Adrenal gland (tissue), 12 donors: ENCODE data around the gene CHP1. TPM values are rescaled to one million over a fixed set of nuclear protein-coding genes. Genes with fewer than 3 reads are reported as not detected.
"Not testable (repeated sequence)": the region's sequence is repeated elsewhere in the genome, so short reads cannot be mapped to it uniquely, and the experiment has no call there.

Source experiments
- DNase-seq, 7 donors: peaks; one replicate each; pipeline ENCODE4 v3.0.0-alpha.2; 2019 to 2020
- H3K27ac ChIP-seq, 5 donors: fragments of 200-600 bp; sonication (generic) in 4 of 5; 1 replicate in 3 of 5; 2 replicates in 2 of 5; pipeline versions ENCODE4 v1.5.1 to v1.8.0; 2016 to 2020; ENCODE audit warnings: mild to moderate bottlenecking in 1 of 5
- H3K27me3 ChIP-seq: fragments of 200-600 bp; 2 replicates; pipeline ENCODE4 v1.8.0; 2021
- H3K36me3 ChIP-seq, 2 donors: fragments of 200-600 bp; replicated peaks in 1 of 2; 1 replicate in 1 of 2; 2 replicates in 1 of 2; pipeline versions ENCODE4 v1.5.1 to v1.8.0; 2018 to 2022
- H3K4me1 ChIP-seq, 2 donors: fragments of 200-600 bp; replicated peaks in 1 of 2; 1 replicate in 1 of 2; 2 replicates in 1 of 2; pipeline versions ENCODE4 v1.5.1 to v1.8.0; 2018 to 2021
- H3K4me3 ChIP-seq, 4 donors: fragments of 200-600 bp; sonication (generic) in 3 of 4; one replicate each; pipeline ENCODE4 v1.5.1; 2016 to 2018
- H3K9me3 ChIP-seq, 3 donors: fragments of 200-600 bp; sonication (generic) in 1 of 3; replicated peaks in 1 of 3; 1 replicate in 2 of 3; 2 replicates in 1 of 3; pipeline versions ENCODE4 v1.5.1 to v1.8.0; 2016 to 2021
- POLR2A ChIP-seq, 2 donors: fragments of 450-650 bp; IDR thresholded peaks; one replicate each; pipeline ENCODE4 v1.6.1; 2017; ENCODE audit warnings: antibody characterized with exemption in 2 of 2, mild to moderate bottlenecking in 2 of 2, moderate library complexity in 1 of 2
- WGBS, 4 donors: extraction: QIAGEN DNeasy Blood & Tissue Kit in 2 of 4; methylation state at CpG; one replicate each; pipeline versions ENCODE4 v1.1.5 to v1.1.7; 2013 to 2017; 5-methylcytosine and 5-hydroxymethylcytosine counted together
- intact Hi-C, 2 donors: fragments of 100-400 bp; cut with DNase I; formaldehyde crosslinking; loops; one replicate each; pipeline versions ENCODE4 v1.14.1 to v1.15.0; 2022 to 2023
- polyA plus RNA-seq, 3 donors: library from polyadenylated mRNA; stranded (reverse); fragments of 200-250 nt in 2 of 3; fragments of 350-450 nt in 1 of 3; fragmentation: Illumina TruSeq in 1 of 3; extraction: RNeasy Lipid Tissue Mini Kit (QIAGEN cat#74804) in 1 of 3; gene quantifications; one replicate each; pipeline ENCODE4 v1.2.3, GENCODE V29; 2013 to 2014
- total RNA-seq, 9 donors: library from RNA; depleted of rRNA in 4 of 9; stranded (reverse); fragments of >200 nt in 4 of 9; fragments of 120-200 nt in 1 of 9; fragmentation: NEBNext Ultra II Directional in 1 of 9; extraction: Animal tissue kit (Norgen Biotek cat#: 25700) in 1 of 9; gene quantifications; one replicate each; pipeline versions ENCODE4 v1.1.0 to v1.2.4, GENCODE V29; 2013 to 2023
- TF ChIP-seq, protein P1 (sequence below), 6 experiments: fragments of 450-650 bp in 4 of 6; fragments of 200-600 bp in 2 of 6; sonication (generic) in 1 of 6; IDR thresholded peaks; 1 replicate in 5 of 6; 2 replicates in 1 of 6; pipeline versions ENCODE4 v1.5.1 to v1.8.0; 2016 to 2021; ENCODE audit warnings: antibody characterized with exemption in 6 of 6, mild to moderate bottlenecking in 2 of 6, moderate library complexity in 1 of 6
- donor health status: healthy with polysubstance abuse.
- donor health status: Bipolar disorder and iron deficiency.
- donor health status: DM: yes; HTN: yes; CAD: no.
- donor health status: DM: no; HTN: no; CAD: no.
- donor health status: DM: no; HTN: no; CAD: no.
- donor health status: DM: yes; HTN: yes; CAD: no.

Gene CHP1
- total and polyA plus RNA-seq, 12 donors = 39.7 to 387 (median 165) TPM

DNA sequence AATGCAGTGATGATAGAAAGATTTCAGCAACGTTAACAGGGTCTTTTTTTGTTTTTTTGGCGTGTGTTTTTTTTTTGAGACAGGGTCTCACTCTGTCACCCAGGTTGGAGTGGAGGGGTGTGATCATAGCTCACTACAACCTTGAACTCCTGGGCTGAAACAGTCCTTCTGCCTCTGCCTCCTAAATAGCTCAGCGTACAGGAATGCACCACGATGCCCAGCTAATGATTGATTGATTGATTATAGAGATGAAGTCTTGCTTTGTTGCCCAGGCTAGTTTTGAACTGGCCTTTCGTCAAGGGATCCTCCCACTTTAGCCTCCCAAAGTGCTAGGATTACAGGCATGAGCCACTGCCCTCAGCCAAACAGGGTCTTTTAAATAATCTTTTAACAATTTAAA lies 7.0 kb downstream of the CHP1 start:
- 32 to 71% (median 49%) methylated on average over 4 to 5 of the region's 5 CpGs for WGBS, 4 donors
- no peaks in the 10 kb centered on the region for H3K9me3 ChIP-seq

GRCh38 chr15:41241221-41241964 lies 10.3 kb downstream of the CHP1 start:
- Histone ChIP-seq H3K9me3 (no peaks in the 10 kb centered on the region), H3K4me1 (no peaks in the 10 kb centered on the region), H3K36me3 (peaks cover 0 to 16% of the 10 kb centered on the region in 2 donors), H3K4me3 (no peak overlapping the region), H3K27ac (no peak overlapping the region), H3K27me3 (no peaks in the 10 kb centered on the region)
- 77 to 86% (median 85%) methylated on average over 6 of the region's 6 CpGs for WGBS, 4 donors
- DNase-seq = peak in 3 of 7 donors; percentile 25 to 63 (median 48)
- intact Hi-C loops = no loop called here
- TF ChIP-seq, protein P1, sequence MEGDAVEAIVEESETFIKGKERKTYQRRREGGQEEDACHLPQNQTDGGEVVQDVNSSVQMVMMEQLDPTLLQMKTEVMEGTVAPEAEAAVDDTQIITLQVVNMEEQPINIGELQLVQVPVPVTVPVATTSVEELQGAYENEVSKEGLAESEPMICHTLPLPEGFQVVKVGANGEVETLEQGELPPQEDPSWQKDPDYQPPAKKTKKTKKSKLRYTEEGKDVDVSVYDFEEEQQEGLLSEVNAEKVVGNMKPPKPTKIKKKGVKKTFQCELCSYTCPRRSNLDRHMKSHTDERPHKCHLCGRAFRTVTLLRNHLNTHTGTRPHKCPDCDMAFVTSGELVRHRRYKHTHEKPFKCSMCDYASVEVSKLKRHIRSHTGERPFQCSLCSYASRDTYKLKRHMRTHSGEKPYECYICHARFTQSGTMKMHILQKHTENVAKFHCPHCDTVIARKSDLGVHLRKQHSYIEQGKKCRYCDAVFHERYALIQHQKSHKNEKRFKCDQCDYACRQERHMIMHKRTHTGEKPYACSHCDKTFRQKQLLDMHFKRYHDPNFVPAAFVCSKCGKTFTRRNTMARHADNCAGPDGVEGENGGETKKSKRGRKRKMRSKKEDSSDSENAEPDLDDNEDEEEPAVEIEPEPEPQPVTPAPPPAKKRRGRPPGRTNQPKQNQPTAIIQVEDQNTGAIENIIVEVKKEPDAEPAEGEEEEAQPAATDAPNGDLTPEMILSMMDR (IDR thresholded peaks at IDR 0.05) = no peak
- no peak for TF ChIP-seq POLR2A (IDR thresholded peaks at IDR 0.05)

More for the DNA sequence above, 7.0 kb downstream of the CHP1 start:
- H3K27ac ChIP-seq = no peak overlapping the region
- H3K4me3 ChIP-seq = no peak overlapping the region
- peak in 1 of 7 donors; percentile 43 for DNase-seq
- peaks cover 4 to 12% of the 10 kb centered on the region in 2 donors for H3K4me1 ChIP-seq
- TF ChIP-seq, protein P1 (IDR thresholded peaks at IDR 0.05) = no peak
- TF ChIP-seq POLR2A (IDR thresholded peaks at IDR 0.05) = no peak
- H3K36me3 ChIP-seq = no peaks in the 10 kb centered on the region
- H3K27me3 ChIP-seq = no peaks in the 10 kb centered on the region
- intact Hi-C loops = loop anchor here in 1 of 2 donors (10.0 kb wide), 1 partner anchor 47 kb away; no protein-coding TSS in a partner anchor

DNA sequence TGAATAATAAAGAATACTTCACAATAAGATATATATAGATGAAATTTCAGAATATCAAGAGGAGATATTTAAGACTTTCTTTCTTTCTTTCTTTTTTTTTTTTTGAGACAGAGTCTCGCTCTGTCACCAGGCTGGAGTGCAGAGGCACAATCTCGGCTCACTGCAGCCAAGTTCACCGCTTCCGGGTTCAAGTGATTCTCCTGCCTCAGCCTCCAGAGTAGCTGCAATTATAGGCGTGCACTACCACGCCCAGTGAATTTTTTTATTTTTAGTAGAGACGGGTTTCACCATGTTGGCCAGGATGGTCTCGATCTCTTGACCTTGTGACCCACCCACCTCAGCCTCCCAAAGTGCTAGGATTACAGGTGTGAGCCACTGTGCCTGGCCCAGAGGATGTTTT lies 19.7 kb downstream of the CHP1 start:
- H3K27me3 ChIP-seq, intact Hi-C loops, H3K4me1 ChIP-seq, H3K4me3 ChIP-seq, H3K9me3 ChIP-seq: not testable (repeated sequence)
- peak overlapping the region in 1 of 5 donors; percentile 51 for H3K27ac ChIP-seq
- 83 to 94% (median 88%) methylated on average over 8 of the region's 8 CpGs for WGBS, 4 donors
- peaks cover 0 to 12% of the 10 kb centered on the region in 2 donors for H3K36me3 ChIP-seq
- DNase-seq = peak in 1 of 7 donors; percentile 25

- intact Hi-C loops = no loop called here
- H3K27ac ChIP-seq = no peak overlapping the region
Measured at GRCh38 chr15:41251411-41251810, 20.3 kb downstream of the CHP1 start.

More at GRCh38 chr15:41251411-41251810, 20.3 kb downstream of the CHP1 start:
- H3K4me3 ChIP-seq = no peak overlapping the region
- no peaks in the 10 kb centered on the region for H3K9me3 ChIP-seq
- 94 to 98% (median 97%) methylated on average over 2 to 5 of the region's 5 CpGs for WGBS, 4 donors
- peak in 1 of 7 donors; percentile 43 for DNase-seq
- H3K27me3 ChIP-seq = no peaks in the 10 kb centered on the region
- peaks cover 3 to 7% of the 10 kb centered on the region in 2 donors for H3K4me1 ChIP-seq
- no peak for TF ChIP-seq POLR2A (IDR thresholded peaks at IDR 0.05)
- TF ChIP-seq, protein P1 (IDR thresholded peaks at IDR 0.05) = no peak
- H3K36me3 ChIP-seq = peaks cover 0 to 6% of the 10 kb centered on the region in 2 donors
